K562 (cell line): Measurements from ENCODE around the gene NCOA1. TPM values are rescaled to one million over a fixed set of nuclear protein-coding genes. Genes with fewer than 3 reads are reported as not detected.

ENCODE experiments used
- ATAC-seq: fragments of 200-7000 bp; cut with Tn5 transposase; 3 replicates; pipeline ENCODE4 v1.9.1; 2020; ENCODE audit warnings: moderate library complexity
- BruUV-seq: library from RNA; stranded (reverse); fragments of 400-500 nt; replicated peaks from 2 replicates; lab custom pipeline; 2021; lab: Mats Ljungman, UMichigan
- CTCF ChIA-PET: fragments of 300-600 bp; formaldehyde crosslinking; extraction: SDS; loops from one replicate; lab custom pipeline; 2021; ENCODE audit warnings: low intra/inter-chr PET ratio; lab: Yijun Ruan, JAX
- POLR2A ChIA-PET: fragments of 300-600, 350-650 bp; sonication (Branson Sonifier 250); formaldehyde crosslinking; extraction: SDS; loops from one replicate; lab custom pipeline; 2021; ENCODE audit warnings: antibody characterized with exemption, inconsistent platforms; lab: Yijun Ruan, JAX
- DNase-seq, 4 experiments: peaks; one replicate each; pipeline versions ENCODE4 v3.0.0 to v3.0.0-alpha.2; 2011 to 2018; ENCODE audit warnings: low spot score in 3 of 4, mixed read lengths in 3 of 4; ENCODE audit errors: extremely low read depth in 1 of 4
- FAIRE-seq: peaks from 2 replicates; lab custom pipeline; 2011; peaks lifted over from hg19 to GRCh38; lab: Jason Lieb, UNC
- H2AFZ ChIP-seq: 2 replicates; pipeline ENCODE4 v1.6.0; 2011; ENCODE audit warnings: low read depth, low read length, control low read depth, inconsistent platforms
- H3K27ac ChIP-seq: fragments of 200-600 bp; 3 replicates; pipeline ENCODE4 v1.8.0; 2011; ENCODE audit warnings: low read depth, mild to moderate bottlenecking, control low read depth, inconsistent platforms, low read length, moderate library complexity, mixed read lengths; ENCODE audit errors: extremely low read depth
- H3K27me3 ChIP-seq, 2 experiments: fragments of 300-600 bp in 1 of 2; 2 replicates in 1 of 2; 3 replicates in 1 of 2; pipeline versions ENCODE4 v1.6.0 to v1.8.0; 2011; ENCODE audit warnings: inconsistent platforms in 2 of 2, low read length in 2 of 2, mild to moderate bottlenecking in 1 of 2, mixed read lengths in 1 of 2, moderate library complexity in 1 of 2; ENCODE audit not compliant: control insufficient read depth in 2 of 2, insufficient read depth in 2 of 2
- H3K36me3 ChIP-seq: fragments of 300-600 bp; 3 replicates; pipeline ENCODE4 v1.8.0; 2011; ENCODE audit warnings: mild to moderate bottlenecking, low read length, inconsistent platforms; ENCODE audit not compliant: control insufficient read depth, insufficient read depth
- H3K4me1 ChIP-seq, 2 experiments: fragments of 200-600 bp in 1 of 2; replicated peaks in 1 of 2; 2 replicates in 1 of 2; 3 replicates in 1 of 2; pipeline versions ENCODE4 v1.5.1 to v1.8.0; 2011; ENCODE audit warnings: inconsistent platforms in 2 of 2, low read length in 2 of 2, mild to moderate bottlenecking in 1 of 2, mixed read lengths in 1 of 2, moderate library complexity in 1 of 2; ENCODE audit not compliant: control insufficient read depth in 2 of 2, insufficient read depth in 2 of 2
- H3K4me2 ChIP-seq: 2 replicates; pipeline ENCODE4 v1.6.1; 2011; ENCODE audit warnings: low read length, control low read depth, inconsistent platforms, mixed read lengths; ENCODE audit not compliant: insufficient read depth
- H3K4me3 ChIP-seq: fragments of 200-600 bp; sonication (generic), shearing (Covaris generic); 2 replicates; pipeline ENCODE4 v1.5.1; 2016; ENCODE audit warnings: control low read depth, inconsistent platforms
- H3K79me2 ChIP-seq: fragments of 200-600 bp; 3 replicates; pipeline ENCODE4 v1.8.0; 2011; ENCODE audit warnings: low read length, inconsistent platforms; ENCODE audit not compliant: control insufficient read depth, insufficient read depth
- H3K9ac ChIP-seq, 2 experiments: 2 replicates each; pipeline versions ENCODE4 v1.6.0 to v1.6.1; 2011; ENCODE audit warnings: low read depth in 2 of 2, low read length in 2 of 2, control low read depth in 1 of 2, inconsistent platforms in 1 of 2, mild to moderate bottlenecking in 1 of 2, mixed read lengths in 1 of 2; ENCODE audit not compliant: insufficient read depth in 1 of 2
- H3K9me1 ChIP-seq: one replicate; pipeline ENCODE4 v1.6.0; 2011; ENCODE audit warnings: inconsistent platforms, mild to moderate bottlenecking, low read length, moderate library complexity; ENCODE audit not compliant: control insufficient read depth, insufficient read depth
- H3K9me3 ChIP-seq: replicated peaks from 2 replicates; pipeline ENCODE4 v1.5.1; 2011; ENCODE audit warnings: low read depth, low read length, inconsistent platforms; ENCODE audit not compliant: control insufficient read depth, insufficient read depth
- H4K20me1 ChIP-seq: replicated peaks from 2 replicates; pipeline ENCODE4 v1.6.1; 2011; ENCODE audit warnings: low read length, inconsistent platforms, mixed read lengths; ENCODE audit not compliant: control insufficient read depth, insufficient read depth
- HSF4 ChIP-seq: fragments of 250-450 bp; sonication (Bioruptor Pico); IDR thresholded peaks from 2 replicates; pipeline ENCODE4 v2.1.2; 2022; ENCODE audit warnings: mild to moderate bottlenecking, moderate library complexity, borderline replicate concordance
- PHB2 ChIP-seq: fragments of 450-650 bp; IDR thresholded peaks from 2 replicates; pipeline ENCODE4 v1.6.1; 2017; ENCODE audit warnings: low read depth
- PHF21A ChIP-seq: fragments of 450-650 bp; IDR thresholded peaks from 2 replicates; pipeline ENCODE4 v1.6.1; 2017; ENCODE audit warnings: low read depth, borderline replicate concordance
- POLR2H ChIP-seq: IDR thresholded peaks from 2 replicates; pipeline ENCODE4 v1.6.1; 2016; ENCODE audit warnings: missing genetic modification characterization, low read depth, mild to moderate bottlenecking, control low read depth, missing compliant biosample characterization, moderate library complexity
- SREBF1 ChIP-seq: fragments of 150-350 bp; IDR thresholded peaks from 2 replicates; pipeline ENCODE4 v1.6.1; 2014; ENCODE audit warnings: antibody characterized with exemption, low read depth, low read length, borderline replicate concordance
- TRIM28 ChIP-seq: fragments of 450-650 bp; IDR thresholded peaks from 2 replicates; pipeline ENCODE4 v1.6.1; 2017
- U2AF2 ChIP-seq: fragments of 200-400 bp; formaldehyde crosslinking; optimal IDR thresholded peaks from 2 replicates; pipeline ENCODE3; 2017; ENCODE audit warnings: low read depth, mild to moderate bottlenecking, low read length
- ZNF354B ChIP-seq: fragments of 250-450 bp; sonication (Bioruptor Pico); IDR thresholded peaks from 2 replicates; pipeline ENCODE4 v1.4.0; 2020
- ZNF431 ChIP-seq: sonication (generic); formaldehyde crosslinking; IDR thresholded peaks from 2 replicates; pipeline ENCODE4 v1.8.0; 2022; ENCODE audit warnings: mild to moderate bottlenecking, missing genetic modification reagents
- ZNF518B ChIP-seq: fragments of 250-450 bp; sonication (Bioruptor Pico); IDR thresholded peaks from 2 replicates; pipeline ENCODE4 v1.5.0; 2021; ENCODE audit warnings: mild to moderate bottlenecking, moderate library complexity
- ZNF77 ChIP-seq: fragments of 250-450 bp; sonication (Bioruptor Pico); IDR thresholded peaks from 2 replicates; pipeline ENCODE4 v1.5.0; 2020
- ZNF778 ChIP-seq: fragments of 450-650 bp; formaldehyde crosslinking; IDR thresholded peaks from 2 replicates; pipeline ENCODE4 v1.4.0; 2020; ENCODE audit warnings: mild to moderate bottlenecking, moderate library complexity
- WGBS: fragments of 100-300 bp; shearing (Covaris generic); methylation state at CpG from one replicate; pipeline ENCODE4 v1.1.6; 2016; ENCODE audit warnings: low coverage, mixed read lengths; ENCODE audit not compliant: insufficient coverage; ENCODE audit errors: missing lambda C conversion rate; 5-methylcytosine and 5-hydroxymethylcytosine counted together
- in situ Hi-C: fragments of 300-500 bp; cut with MboI; formaldehyde crosslinking; loops from 4 replicates; pipeline ENCODE4 v1.15.0; 2018; ENCODE audit warnings: inconsistent platforms, mixed read lengths
- intact Hi-C: fragments of 100-400 bp; cut with micrococcal nuclease; formaldehyde crosslinking; loops from 2 replicates; pipeline ENCODE4 v1.14.2; 2022
- polyA plus RNA-seq, 8 experiments: library from polyadenylated mRNA; depleted of rRNA in 4 of 8; stranded (reverse) in 5 of 8; unstranded in 3 of 8; fragments of >200 nt; fragmentation: Nextera tagmentation in 2 of 8; fragmentation: Illumina TruSeq in 1 of 8; extraction: Ambion mirVana in 2 of 8; extraction: Trizol in 1 of 8; gene quantifications; 2 replicates each; pipeline versions ENCODE4 v1.2.1 to v1.2.3, GENCODE V29; 2011 to 2014; ENCODE audit warnings: inconsistent platforms in 1 of 8, missing spikeins in 1 of 8
- total RNA-seq, 7 experiments: library from RNA; depleted of rRNA in 6 of 7; stranded (reverse); fragments of >200 nt in 6 of 7; fragmentation: Illumina TruSeq in 2 of 7; extraction: Trizol in 2 of 7; gene quantifications; 2 replicates each; pipeline versions ENCODE4 v1.2.1 to v1.2.3, GENCODE V29; 2011 to 2021; ENCODE audit warnings: low replicate concordance in 1 of 7
- TF ChIP-seq, protein P1 (sequence below), 2 experiments: fragments of 250-450 bp in 1 of 2; fragments of 450-650 bp in 1 of 2; sonication (Bioruptor Pico) in 1 of 2; IDR thresholded peaks; 2 replicates each; pipeline versions ENCODE4 v1.6.1 to v1.8.0; 2016 to 2021; ENCODE audit warnings: mild to moderate bottlenecking in 2 of 2, moderate library complexity in 2 of 2, missing compliant biosample characterization in 1 of 2, missing genetic modification characterization in 1 of 2

The NCOA1 gene
- total and polyA plus RNA-seq, 9 of the 15 experiments (the other 6 are each of a cell fraction or from before 2014, with no cell fraction given): 4.9 to 25.7 (median 17.0) TPM

- no peaks in the 10 kb centered on the region; a peak in 1 of 5 replicates for H3K27me3 ChIP-seq
- intact Hi-C loops (no loop called here), in situ Hi-C loops (no loop called here)
- no peaks in the 10 kb centered on the region for H3K79me2 ChIP-seq
- 29% methylated on average over 7 of the region's 7 CpGs for WGBS
- H3K4me1 ChIP-seq: peaks cover 5 to 9% of the 10 kb centered on the region in 2 experiments
- no peak for ATAC-seq
- no peaks in the 10 kb centered on the region for H3K9me1 ChIP-seq
- peak overlapping the region; percentile 46; the same call in 1 of the 2 replicates for H2AFZ ChIP-seq
- no peak for TF ChIP-seq ZNF518B (CRISPR knock-in tag)
- no peak for TF ChIP-seq ZNF778 (CRISPR knock-in tag)
- TF ChIP-seq, protein P1, sequence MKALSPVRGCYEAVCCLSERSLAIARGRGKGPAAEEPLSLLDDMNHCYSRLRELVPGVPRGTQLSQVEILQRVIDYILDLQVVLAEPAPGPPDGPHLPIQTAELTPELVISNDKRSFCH (CRISPR knock-in tag; IDR thresholded peaks at IDR 0.05): no peak
- TF ChIP-seq, protein P1 (tag; IDR thresholded peaks at IDR 0.05): no peak
- no peak for TF ChIP-seq PHF21A
- TF ChIP-seq ZNF431 (CRISPR knock-in tag): peak; percentile 98
- TF ChIP-seq U2AF2: no peak
- no peak for TF ChIP-seq PHB2
- TF ChIP-seq ZNF354B: no peak
- no peak for TF ChIP-seq HSF4 (CRISPR knock-in tag)
- no peak for TF ChIP-seq ZNF77 (CRISPR knock-in tag)
- no peak for TF ChIP-seq SREBF1
- no peak for TF ChIP-seq POLR2H (tag)
- TF ChIP-seq TRIM28: 0 out of 2 replicates have a peak, but pooled peaks have one; percentile 48
- FAIRE-seq: no peak
- ChIA-PET POLR2A (interaction anchor here (1.1 kb wide), 1 partner anchor 11 kb away, joined by 4 read pairs; no protein-coding TSS in a partner anchor), CTCF (no interaction called here)
- H3K27ac ChIP-seq: no peak overlapping the region
- no peaks in the 10 kb centered on the region for H4K20me1 ChIP-seq
- H3K4me3 ChIP-seq: no peak overlapping the region
- no TSS peak for BruUV-seq
- DNase-seq: no peak
- H3K9ac ChIP-seq: no peak overlapping the region
- no peaks in the 10 kb centered on the region for H3K36me3 ChIP-seq
- peaks cover 15% of the 10 kb centered on the region for H3K9me3 ChIP-seq
- H3K4me2 ChIP-seq: no peak overlapping the region
Measured at GRCh38 chr2:24451805-24452501, 39.1 kb upstream of the NCOA1 start.
